K562 (cell line): Measurements from ENCODE around the gene EMC1. TPM values are rescaled to one million over a fixed set of nuclear protein-coding genes. Genes with fewer than 3 reads are reported as not detected.
A peak's percentile ranks its signal among the peaks of the same experiment; 100 is the strongest.

Source experiments
- CBX1 ChIP-seq: sonication (generic); IDR thresholded peaks from 2 replicates; pipeline ENCODE4 v1.6.1; 2016; ENCODE audit warnings: antibody characterized with exemption, low read depth, mild to moderate bottlenecking
- CCAR2 ChIP-seq: fragments of 200-400 bp; formaldehyde crosslinking; IDR thresholded peaks from 2 replicates; pipeline ENCODE4 v1.6.1; 2017; ENCODE audit warnings: mild to moderate bottlenecking, low read depth, low read length
- CTBP1 ChIP-seq: fragments of 450-650 bp; IDR thresholded peaks from 2 replicates; pipeline ENCODE4 v1.6.1; 2016; ENCODE audit warnings: borderline replicate concordance
- POU5F1 ChIP-seq: fragments of 150-350 bp; IDR thresholded peaks from 2 replicates; pipeline ENCODE4 v1.6.1; 2014; ENCODE audit warnings: borderline replicate concordance, low read length, low read depth, mild to moderate bottlenecking; ENCODE audit not compliant: partially characterized antibody
- PTTG1 ChIP-seq: fragments of 450-650 bp; IDR thresholded peaks from 2 replicates; pipeline ENCODE4 v1.6.1; 2016; ENCODE audit warnings: low read depth, mild to moderate bottlenecking, missing genetic modification characterization, missing compliant biosample characterization
- SRSF7 ChIP-seq: fragments of 200-400 bp; formaldehyde crosslinking; optimal IDR thresholded peaks from 2 replicates; pipeline ENCODE3; 2017; ENCODE audit warnings: mild to moderate bottlenecking, low read depth, low read length
- STAG1 ChIP-seq: sonication (generic); formaldehyde crosslinking; IDR thresholded peaks from 2 replicates; pipeline ENCODE4 v1.5.0; 2020; ENCODE audit warnings: missing genetic modification reagents, borderline replicate concordance
- TRIM24 ChIP-seq, 2 experiments: fragments of 450-650 bp; IDR thresholded peaks; 2 replicates each; pipeline ENCODE4 v1.6.1; 2016
- ZNF41 ChIP-seq: fragments of 250-450 bp; sonication (Bioruptor Pico); conservative IDR thresholded peaks from 2 replicates; pipeline ENCODE4 v1.4.0; 2020; ENCODE audit warnings: mild to moderate bottlenecking
- ZNF431 ChIP-seq: sonication (generic); formaldehyde crosslinking; IDR thresholded peaks from 2 replicates; pipeline ENCODE4 v1.8.0; 2022; ENCODE audit warnings: mild to moderate bottlenecking, missing genetic modification reagents
- ZNF79 ChIP-seq: fragments of 250-450 bp; sonication (Bioruptor Pico); IDR thresholded peaks from 2 replicates; pipeline ENCODE4 v1.4.0; 2020; ENCODE audit warnings: low read depth, mild to moderate bottlenecking, moderate library complexity
- polyA plus RNA-seq, 8 experiments: library from polyadenylated mRNA; depleted of rRNA in 4 of 8; stranded (reverse) in 5 of 8; unstranded in 3 of 8; fragments of >200 nt; fragmentation: Nextera tagmentation in 2 of 8; fragmentation: Illumina TruSeq in 1 of 8; extraction: Ambion mirVana in 2 of 8; extraction: Trizol in 1 of 8; gene quantifications; 2 replicates each; pipeline versions ENCODE4 v1.2.1 to v1.2.3, GENCODE V29; 2011 to 2014; ENCODE audit warnings: inconsistent platforms in 1 of 8, missing spikeins in 1 of 8
- total RNA-seq, 7 experiments: library from RNA; depleted of rRNA in 6 of 7; stranded (reverse); fragments of >200 nt in 6 of 7; fragmentation: Illumina TruSeq in 2 of 7; extraction: Trizol in 2 of 7; gene quantifications; 2 replicates each; pipeline versions ENCODE4 v1.2.1 to v1.2.3, GENCODE V29; 2011 to 2021; ENCODE audit warnings: low replicate concordance in 1 of 7
- TF ChIP-seq, protein P1 (sequence below), 2 experiments: fragments of 450-650 bp; IDR thresholded peaks; 2 replicates each; pipeline ENCODE4 v1.6.1; 2016; ENCODE audit warnings: mild to moderate bottlenecking in 2 of 2, borderline replicate concordance in 1 of 2, low read depth in 1 of 2, moderate library complexity in 1 of 2
- TF ChIP-seq, protein P2 (sequence below): fragments of 250-450 bp; sonication (Bioruptor Pico); IDR thresholded peaks from 2 replicates; pipeline ENCODE4 v1.5.0; 2020; ENCODE audit warnings: mild to moderate bottlenecking
- TF ChIP-seq, protein P3 (sequence below): fragments of 250-450 bp; sonication (Bioruptor Pico); IDR thresholded peaks from 2 replicates; pipeline ENCODE4 v1.9.0; 2021; ENCODE audit warnings: mild to moderate bottlenecking, inconsistent platforms
- TF ChIP-seq, protein P4 (sequence below): fragments of 250-450 bp; sonication (Bioruptor Pico); IDR thresholded peaks from 2 replicates; pipeline ENCODE4 v1.6.1; 2021; ENCODE audit warnings: mild to moderate bottlenecking

EMC1 gene
- total and polyA plus RNA-seq, 9 of the 15 experiments (the other 6 are each of a cell fraction or from before 2014, with no cell fraction given) = 17.8 to 88.2 (median 37.4) TPM

DNA sequence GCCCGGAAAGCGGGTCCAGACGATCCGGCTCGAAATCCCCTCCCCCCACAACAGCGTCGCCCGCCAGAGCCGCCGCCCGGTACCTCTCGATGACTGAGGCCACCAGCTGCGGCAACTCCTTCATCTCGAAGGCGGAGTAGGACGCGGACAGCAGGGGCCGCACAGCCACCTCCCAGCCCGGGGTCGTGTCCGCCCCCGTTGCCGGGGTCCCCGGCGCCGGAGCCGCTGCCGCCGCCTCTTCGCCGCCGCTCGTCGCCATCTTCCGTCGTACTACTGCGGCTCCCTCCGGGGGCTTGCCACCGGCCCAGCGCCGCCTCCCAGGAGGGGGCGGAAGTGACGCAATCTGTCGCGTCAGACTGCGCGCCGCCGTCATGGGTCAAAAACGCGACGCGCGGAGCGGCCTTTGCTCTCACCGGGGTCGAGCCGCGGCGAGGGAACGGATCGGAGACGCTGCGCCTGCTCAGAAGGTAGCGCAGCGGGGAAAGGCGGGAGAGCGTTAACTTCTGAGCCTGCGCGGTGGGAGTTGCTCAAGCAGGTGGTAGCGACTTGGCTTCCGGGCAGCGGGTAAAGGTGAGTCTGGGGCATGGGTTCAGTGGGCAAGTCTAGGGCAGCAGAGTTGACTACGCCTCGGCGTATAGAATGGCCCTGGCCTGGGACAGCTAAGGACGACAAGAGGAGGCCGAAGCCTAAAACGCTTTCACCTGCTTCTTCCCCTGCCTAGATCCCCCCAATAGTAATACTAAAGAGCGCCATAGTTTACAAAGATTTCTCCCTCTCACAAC, 41.1 kb downstream of the EMC1 start, which contains the start of gene UBR4 (continued):
- TF ChIP-seq, protein P1, sequence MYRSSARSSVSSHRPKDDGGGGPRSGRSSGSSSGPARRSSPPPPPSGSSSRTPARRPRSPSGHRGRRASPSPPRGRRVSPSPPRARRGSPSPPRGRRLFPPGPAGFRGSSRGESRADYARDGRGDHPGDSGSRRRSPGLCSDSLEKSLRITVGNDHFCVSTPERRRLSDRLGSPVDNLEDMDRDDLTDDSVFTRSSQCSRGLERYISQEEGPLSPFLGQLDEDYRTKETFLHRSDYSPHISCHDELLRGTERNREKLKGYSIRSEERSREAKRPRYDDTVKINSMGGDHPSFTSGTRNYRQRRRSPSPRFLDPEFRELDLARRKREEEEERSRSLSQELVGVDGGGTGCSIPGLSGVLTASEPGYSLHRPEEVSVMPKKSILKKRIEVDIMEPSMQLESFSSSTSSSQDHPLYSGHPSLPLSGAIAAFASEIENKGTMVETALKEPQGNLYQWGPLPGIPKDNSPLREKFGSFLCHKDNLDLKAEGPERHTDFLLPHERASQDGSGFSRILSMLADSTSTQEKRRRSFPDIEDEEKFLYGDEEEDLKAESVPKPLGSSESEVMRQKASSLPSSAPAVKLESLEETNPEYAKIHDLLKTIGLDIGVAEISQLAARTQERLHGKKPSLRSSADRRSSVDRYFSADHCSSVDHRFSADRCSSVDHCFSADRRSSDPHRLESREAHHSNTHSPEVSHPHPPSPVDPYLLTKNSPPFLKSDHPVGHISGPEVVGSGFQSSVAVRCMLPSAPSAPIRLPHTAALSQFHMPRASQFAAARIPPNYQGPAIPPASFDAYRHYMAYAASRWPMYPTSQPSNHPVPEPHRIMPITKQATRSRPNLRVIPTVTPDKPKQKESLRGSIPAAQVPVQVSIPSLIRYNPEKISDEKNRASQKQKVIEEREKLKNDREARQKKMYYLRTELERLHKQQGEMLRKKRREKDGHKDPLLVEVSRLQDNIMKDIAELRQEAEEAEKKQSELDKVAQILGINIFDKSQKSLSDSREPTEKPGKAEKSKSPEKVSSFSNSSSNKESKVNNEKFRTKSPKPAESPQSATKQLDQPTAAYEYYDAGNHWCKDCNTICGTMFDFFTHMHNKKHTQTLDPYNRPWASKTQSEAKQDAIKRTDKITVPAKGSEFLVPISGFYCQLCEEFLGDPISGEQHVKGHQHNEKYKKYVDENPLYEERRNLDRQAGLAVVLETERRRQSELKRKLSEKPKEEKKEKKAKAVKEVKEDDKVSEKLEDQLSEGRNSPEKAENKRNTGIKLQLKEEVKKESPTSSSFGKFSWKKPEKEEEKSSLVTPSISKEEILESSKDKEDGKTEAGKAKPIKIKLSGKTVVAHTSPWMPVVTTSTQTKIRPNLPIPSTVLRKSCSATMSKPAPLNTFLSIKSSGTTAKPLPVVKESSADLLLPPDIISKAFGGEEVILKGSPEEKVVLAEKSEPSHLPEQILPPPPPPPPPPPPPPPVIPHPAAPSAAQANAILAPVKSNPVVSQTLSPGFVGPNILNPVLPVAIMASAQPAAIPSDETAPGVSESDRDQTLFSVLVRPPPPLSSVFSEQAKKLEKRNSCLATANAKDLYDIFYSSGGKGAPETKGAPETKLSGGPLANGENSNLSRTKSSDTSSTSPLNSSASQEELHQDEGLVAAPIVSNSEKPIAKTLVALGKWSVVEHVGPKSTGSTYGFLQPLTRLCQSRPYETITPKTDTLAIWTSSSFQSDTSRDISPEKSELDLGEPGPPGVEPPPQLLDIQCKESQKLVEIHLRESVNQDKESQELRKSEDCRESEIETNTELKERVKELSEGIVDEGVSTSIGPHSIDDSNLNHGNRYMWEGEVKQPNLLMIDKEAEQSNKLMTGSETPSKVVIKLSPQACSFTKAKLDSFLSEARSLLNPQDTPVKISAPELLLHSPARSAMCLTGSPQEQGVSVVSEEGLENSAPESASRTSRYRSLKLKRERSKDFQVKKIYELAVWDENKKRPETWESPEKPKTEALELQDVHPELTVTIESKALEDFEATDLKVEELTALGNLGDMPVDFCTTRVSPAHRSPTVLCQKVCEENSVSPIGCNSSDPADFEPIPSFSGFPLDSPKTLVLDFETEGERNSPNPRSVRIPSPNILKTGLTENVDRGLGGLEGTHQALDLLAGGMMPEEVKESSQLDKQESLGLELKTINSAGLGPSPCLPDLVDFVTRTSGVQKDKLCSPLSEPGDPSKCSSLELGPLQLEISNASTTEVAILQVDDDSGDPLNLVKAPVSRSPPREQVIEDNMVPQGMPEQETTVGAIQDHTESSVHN (IDR thresholded peaks at IDR 0.05; ENCODE audit: borderline replicate concordance in 1 of 2, low read depth in 1 of 2) = no peak
- TF ChIP-seq, protein P2, sequence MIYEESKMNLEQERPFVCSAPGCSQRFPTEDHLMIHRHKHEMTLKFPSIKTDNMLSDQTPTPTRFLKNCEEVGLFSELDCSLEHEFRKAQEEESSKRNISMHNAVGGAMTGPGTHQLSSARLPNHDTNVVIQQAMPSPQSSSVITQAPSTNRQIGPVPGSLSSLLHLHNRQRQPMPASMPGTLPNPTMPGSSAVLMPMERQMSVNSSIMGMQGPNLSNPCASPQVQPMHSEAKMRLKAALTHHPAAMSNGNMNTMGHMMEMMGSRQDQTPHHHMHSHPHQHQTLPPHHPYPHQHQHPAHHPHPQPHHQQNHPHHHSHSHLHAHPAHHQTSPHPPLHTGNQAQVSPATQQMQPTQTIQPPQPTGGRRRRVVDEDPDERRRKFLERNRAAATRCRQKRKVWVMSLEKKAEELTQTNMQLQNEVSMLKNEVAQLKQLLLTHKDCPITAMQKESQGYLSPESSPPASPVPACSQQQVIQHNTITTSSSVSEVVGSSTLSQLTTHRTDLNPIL = no peak
- no peak for TF ChIP-seq POU5F1
- no peak for TF ChIP-seq PTTG1
- TF ChIP-seq CBX1 = peak; percentile 47; the same call in 1 of the 2 replicates
- TF ChIP-seq CCAR2 = no peak
- no peak for TF ChIP-seq STAG1
- no peak for TF ChIP-seq ZNF41 (CRISPR knock-in tag)
- TF ChIP-seq CTBP1 = peak; percentile 85
- TF ChIP-seq, protein P3, sequence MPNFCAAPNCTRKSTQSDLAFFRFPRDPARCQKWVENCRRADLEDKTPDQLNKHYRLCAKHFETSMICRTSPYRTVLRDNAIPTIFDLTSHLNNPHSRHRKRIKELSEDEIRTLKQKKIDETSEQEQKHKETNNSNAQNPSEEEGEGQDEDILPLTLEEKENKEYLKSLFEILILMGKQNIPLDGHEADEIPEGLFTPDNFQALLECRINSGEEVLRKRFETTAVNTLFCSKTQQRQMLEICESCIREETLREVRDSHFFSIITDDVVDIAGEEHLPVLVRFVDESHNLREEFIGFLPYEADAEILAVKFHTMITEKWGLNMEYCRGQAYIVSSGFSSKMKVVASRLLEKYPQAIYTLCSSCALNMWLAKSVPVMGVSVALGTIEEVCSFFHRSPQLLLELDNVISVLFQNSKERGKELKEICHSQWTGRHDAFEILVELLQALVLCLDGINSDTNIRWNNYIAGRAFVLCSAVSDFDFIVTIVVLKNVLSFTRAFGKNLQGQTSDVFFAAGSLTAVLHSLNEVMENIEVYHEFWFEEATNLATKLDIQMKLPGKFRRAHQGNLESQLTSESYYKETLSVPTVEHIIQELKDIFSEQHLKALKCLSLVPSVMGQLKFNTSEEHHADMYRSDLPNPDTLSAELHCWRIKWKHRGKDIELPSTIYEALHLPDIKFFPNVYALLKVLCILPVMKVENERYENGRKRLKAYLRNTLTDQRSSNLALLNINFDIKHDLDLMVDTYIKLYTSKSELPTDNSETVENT (CRISPR knock-in tag) = peak; percentile 85
- TF ChIP-seq SRSF7 = no peak
- TF ChIP-seq, protein P4, sequence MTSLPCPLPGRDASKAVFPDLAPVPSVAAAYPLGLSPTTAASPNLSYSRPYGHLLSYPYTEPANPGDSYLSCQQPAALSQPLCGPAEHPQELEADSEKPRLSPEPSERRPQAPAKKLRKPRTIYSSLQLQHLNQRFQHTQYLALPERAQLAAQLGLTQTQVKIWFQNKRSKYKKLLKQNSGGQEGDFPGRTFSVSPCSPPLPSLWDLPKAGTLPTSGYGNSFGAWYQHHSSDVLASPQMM (CRISPR knock-in tag) = no peak
- no peak for TF ChIP-seq ZNF79 (CRISPR knock-in tag)
- TF ChIP-seq TRIM24 (IDR thresholded peaks at IDR 0.05) = peak in 1 of 2 experiments; percentile 75; a peak in 1 of 4 replicates
- peak; percentile 82; the same call in 1 of the 2 replicates for TF ChIP-seq ZNF431
